KG1 (cell line): ENCODE data around the gene EPN3.

ENCODE experiments used
- DNase-seq: peaks from one replicate; lab custom pipeline; 2025; lab: John Stamatoyannopoulos, UW

The EPN3 gene

DNA sequence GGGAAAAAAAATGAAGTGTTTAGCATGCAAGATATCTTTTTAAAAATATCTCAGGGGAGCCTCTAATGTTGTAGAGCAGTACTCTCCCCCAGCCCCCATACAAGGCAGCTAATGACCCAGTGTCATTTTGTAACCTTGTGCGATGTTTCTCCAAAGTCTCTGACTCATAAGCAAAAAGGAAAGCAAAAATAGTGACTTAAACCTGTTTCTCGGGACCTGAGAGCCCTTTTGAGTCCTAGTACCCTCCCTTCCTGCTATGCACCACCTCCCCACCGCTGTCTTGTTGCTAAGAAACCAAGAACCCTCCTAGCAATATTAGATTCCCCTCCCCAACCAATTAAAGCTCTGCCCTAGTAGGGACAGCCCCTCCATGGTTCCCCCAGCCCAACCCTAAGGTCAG is 21.5 kb upstream of the EPN3 start:
- no peak for DNase-seq

DNA sequence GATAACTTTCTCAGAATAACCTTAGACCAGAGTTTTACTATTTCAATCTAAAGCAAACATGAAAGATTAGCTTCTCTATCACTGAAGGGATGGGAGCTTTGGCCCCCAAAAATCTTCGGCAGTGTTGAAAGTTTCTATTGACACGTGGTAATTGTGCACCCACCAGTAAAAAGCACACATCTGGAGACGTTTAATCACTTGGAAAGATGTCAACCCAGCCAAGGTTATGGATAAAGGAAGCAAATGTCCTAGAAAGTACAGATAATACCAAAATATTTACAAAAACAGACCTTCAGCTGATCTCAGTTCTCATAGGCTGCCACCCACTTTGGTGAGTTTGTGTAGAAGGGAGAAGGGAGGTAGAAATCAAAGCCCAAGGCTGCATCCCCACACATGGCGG is 19.0 kb upstream of the EPN3 start:
- DNase-seq, result no peak

DNA sequence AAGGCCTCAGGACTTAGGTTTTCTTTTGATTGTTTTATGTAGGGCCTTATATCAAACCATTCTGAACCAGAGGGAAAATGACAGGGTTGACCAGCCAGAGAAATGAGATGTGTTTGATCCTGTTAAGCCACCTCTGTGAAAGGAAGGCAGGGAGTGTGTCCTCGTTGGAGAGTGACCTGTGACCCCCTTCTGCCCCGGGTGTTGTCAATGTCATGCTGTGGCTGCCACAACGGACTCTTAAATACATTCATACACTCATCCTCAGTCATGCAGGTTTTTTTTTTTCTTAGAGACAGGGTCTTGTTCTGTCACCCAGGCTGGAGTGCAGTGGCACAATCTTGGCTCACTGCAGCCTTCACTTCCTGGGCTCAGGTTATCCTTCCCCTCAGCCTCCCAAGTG is 18.1 kb upstream of the EPN3 start:
- no peak for DNase-seq

DNA sequence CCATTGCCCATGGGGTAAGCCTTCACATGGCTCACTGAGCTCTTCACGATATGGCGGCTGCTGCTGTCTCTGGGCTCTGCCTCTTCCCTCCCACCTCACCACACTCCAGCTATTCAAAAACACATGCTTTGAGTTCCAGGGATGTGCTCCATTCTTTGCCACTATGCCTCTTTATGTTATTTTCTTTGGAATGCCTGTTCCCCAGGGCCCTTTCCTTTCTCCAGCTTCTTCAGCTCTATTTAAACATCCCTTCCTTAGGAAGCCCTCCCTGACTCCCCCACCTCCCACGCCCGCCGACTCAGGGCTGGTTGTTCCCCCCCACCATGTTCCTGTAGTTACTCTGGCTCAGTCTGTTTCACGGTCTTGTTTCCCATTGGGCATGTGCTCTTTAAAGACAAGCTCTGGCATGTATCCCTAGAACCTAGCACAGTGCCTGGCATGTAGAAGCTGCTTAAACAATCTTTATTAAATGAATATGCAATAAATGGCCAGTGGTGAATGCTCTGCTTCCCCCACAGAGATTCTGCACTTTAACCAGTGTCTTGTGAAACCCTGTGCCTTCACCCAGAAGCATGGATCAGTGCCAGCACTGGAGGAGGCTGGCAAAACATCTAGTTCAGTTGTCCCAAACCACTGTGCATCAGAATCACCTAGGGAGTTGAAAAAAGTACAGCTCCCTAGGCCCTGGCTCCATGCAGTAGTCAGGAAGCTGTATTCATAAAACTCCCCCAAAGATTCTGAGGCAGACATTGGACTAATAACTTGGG is 17.4 kb upstream of the EPN3 start:
- DNase-seq, result no peak

DNA sequence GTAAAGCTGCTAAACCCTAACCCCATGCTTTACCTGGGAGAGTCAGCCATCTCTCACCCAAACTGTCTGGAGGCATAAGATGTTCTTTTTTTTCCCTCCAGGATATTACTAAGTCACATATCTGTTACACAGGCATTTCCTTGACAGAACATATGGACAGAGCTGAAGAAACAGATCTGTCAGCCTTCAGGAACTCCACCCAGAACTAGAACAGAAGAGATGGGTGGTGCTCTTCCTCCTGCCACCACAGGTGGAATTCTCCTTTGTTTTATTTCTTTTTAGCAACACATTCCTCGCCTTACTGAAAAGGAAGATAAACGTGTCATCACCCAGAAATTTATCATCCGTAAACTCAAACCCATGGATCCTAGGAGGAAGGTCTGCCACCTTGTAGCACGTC is 15.5 kb upstream of the EPN3 start:
- no peak for DNase-seq

DNA sequence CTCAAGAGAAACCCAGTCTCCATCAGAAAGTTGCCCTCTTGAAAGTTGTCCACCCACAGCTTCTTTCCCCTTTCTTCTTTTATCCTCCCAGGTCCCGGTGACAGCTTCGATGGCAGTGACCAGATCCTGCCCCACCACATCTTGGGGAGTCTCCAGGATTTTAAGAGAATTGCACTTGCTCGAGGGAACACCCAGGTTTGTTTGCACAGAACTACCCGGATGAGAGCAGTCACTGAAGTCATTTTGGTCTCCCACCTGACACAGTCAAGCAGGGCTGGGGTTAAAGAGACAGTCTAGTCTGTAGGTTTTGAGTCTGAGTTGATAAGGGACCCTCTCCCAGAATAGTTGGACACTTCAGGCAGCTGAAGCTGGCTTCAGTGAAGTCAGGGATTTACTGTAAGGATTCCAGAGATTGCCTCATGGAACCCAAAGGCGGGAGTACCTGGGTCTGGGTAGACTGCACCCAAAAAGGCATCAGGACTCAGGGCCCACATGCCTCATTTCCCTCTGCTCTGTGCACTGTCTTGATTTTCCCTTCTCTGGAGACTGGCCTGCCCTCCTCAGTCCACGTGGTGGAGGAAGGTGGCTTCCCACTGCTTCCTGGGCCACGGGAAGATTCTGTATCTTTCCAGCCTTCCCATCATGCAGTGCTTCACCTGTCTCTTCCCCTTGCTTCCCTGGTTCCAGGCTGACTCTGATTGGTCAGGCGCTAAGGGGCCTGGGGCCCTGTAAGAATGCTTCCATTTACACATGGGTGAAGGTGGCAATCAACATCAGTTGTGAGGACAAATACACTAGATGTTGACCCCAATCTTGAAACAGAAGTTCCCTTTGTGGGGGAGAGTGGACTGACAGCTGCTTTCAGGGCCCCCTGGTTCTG is 14.8 kb upstream of the EPN3 start:
- DNase-seq, result no peak

DNA sequence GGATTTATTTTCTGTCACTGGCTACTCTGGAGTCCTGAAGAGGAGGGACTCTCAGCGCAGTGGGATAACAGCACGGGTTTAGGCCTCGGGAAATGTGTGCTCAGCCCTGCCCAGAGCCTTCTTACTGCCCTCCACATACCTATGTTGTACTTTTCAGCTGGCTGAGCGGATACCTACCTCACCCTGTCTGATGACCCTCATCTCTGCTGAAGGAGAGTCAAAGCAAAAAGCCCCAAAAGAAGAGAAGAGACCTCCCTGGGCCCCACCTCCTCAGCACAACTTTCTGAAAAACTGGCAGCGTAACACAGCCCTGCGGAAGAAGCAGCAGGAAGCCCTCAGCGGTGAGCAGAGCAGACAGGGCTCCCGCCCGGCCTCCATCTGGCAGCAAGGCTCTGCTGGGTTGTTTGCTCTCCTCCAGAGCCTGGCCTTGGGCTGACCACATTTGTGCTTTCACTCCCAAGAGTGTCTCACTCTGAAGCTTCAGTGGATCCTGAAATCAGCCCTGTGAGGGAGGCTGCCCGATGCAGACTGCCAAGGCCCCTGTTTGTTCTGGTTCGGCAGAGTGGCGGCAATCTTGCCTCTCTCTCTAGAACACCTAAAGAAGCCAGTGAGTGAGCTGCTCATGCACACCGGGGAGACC is 14.0 kb upstream of the EPN3 start:
- DNase-seq, result no peak

DNA sequence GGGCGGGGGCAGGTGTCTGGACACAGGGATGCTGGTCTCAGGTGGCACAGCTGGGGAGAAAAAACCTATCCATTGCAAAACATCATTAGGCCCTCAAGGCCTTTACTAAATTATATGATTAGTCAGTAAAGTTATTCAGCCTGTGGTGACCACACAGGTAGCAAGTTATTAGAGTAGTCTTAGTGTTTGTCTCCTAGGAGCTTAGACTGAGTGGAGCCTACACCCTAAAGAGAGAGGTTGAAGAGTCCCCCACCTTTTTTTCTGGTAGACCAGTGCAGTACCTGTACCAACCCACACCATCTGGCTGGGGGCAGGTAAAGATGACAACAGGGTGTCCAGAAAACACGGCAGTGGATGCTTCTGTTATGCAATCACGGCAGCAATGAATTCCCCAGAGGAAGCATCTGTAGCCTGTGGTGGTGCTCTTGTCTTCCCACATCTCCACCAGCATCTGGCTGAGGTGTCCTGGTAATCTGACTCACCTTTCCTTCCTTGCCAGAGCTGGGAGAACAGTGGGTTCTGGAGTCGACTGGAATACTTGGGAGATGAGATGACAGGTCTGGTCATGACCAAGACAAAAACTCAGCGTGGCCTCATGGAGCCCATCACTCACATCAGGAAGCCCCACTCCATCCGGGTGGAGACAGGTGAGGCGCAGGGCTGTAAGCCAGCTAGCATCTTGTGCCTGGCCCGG is 13.2 kb upstream of the EPN3 start:
- no peak for DNase-seq

DNA sequence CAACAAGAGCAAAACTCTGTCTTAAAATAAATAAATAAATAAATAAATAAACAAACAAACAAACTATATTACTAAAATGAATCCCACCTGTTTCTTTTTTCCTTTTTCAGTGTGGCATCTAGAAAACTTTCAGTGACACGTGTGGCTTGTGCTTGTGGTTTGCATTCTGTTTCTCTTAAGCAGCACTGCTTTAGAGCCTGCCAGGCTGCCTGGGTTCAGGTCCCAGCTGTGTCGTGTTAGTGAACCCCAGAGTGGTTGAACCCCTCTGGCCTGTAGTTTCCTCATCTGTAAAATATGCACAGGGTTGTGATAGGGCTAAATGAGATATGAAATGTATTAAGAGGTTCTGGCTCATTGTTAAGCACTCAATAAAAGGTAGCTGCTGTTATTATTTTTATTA is 12.1 kb upstream of the EPN3 start:
- no peak for DNase-seq

DNA sequence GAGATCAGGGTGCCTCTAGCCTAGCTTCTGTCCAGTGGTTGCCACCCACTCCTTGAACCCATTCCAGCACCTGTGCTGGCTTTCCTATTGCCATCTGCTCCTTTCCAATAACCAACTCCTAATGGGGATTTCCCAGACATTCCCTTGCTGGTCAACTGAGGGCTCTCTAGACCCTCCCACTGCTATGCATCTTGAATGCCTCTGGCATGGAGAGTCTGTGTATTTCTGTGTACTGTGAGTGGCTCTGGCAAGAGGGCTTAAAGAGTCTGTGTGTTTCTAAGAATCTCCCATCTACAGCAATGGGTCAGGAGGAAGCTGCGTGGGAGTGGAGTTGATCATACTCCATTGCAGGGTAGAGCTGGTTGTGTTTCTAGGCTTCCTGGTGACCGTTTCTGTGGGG is 11.0 kb upstream of the EPN3 start:
- no peak for DNase-seq

DNA sequence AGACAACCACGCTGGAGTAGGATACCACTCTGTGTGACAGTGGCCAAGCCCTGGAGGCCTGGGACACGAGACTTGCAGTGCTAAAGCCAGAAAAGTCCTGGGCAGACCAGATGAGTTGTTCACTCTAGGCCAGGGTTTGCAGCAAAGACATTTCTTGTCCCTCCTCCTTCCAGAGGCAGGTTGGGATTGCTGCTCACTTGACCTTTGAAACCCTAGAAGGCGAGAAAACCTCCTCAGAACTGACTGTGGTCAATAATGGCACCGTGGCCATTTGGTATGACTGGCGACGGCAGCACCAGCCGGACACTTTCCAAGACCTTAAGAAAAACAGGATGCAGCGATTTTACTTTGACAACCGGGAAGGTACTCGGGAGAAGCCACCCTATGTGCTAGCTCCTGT is 9.8 kb upstream of the EPN3 start:
- no peak for DNase-seq

DNA sequence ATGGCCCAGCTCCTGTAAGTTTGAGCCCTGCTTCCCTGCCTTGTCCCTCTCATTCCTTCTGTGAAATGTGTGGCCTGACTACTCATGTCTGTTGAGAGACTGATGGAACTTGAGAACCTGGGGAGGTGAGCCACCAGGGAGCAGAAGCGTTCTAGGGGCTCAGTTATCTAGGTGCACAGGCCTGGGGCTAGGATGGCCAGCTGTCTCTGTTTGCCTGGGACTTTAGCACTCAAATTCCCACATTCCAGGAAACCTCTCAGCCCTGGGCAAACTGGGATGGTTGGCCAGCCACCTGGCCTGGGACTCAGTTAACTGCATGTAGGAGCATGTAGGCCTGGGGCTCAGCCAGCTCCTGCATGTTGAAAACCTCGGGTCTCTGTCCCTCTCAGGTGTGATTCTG is 9.3 kb upstream of the EPN3 start:
- no peak for DNase-seq

DNA sequence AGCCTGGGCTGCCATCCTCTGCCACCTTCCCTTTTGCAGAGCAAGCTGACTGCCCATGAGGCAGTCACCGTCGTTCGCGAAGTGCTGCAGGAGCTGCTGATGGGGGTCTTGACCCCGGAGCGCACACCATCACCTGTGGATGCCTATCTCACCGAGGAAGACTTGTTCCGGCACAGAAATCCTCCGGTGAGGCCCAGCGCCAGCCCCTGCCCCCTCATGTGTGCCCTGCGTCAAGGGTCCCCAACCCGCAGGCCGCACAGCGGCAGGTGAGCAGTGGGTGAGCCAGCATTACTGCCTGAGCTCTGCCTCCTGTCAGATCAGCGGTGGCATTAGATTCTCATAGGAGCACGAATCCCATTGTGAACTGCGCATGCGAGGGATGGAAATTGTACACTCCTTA is 7.7 kb upstream of the EPN3 start:
- DNase-seq, result no peak

DNA sequence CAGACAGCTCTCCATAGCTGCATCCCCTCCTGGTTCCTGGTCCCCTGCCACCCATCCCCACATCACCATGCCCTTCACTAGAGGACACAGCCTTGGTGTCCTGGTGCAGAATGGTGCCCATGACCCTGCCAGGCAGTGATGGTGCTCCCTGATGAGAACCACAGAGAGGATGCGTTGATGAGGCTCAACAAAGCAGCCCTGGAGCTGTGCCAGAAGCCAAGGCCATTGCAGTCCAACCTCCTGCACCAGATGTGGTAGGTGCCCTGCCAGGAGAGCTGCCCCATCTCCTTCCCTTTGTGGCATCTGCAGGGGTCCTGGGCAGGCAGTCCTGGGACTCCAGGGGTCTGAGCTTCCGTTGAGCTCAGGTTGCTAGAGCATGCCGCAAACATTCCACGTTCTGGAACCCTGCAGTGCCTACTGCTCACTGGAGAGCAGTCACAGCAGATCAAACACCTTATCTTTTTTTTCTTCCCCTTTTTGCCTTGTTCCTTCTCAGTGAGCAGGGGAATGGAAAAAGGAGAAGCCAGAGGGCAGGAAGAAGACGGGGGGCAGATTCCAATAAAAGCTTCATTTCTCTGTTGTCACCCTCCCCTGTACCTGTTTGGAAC is 5.3 kb upstream of the EPN3 start:
- no peak for DNase-seq

DNA sequence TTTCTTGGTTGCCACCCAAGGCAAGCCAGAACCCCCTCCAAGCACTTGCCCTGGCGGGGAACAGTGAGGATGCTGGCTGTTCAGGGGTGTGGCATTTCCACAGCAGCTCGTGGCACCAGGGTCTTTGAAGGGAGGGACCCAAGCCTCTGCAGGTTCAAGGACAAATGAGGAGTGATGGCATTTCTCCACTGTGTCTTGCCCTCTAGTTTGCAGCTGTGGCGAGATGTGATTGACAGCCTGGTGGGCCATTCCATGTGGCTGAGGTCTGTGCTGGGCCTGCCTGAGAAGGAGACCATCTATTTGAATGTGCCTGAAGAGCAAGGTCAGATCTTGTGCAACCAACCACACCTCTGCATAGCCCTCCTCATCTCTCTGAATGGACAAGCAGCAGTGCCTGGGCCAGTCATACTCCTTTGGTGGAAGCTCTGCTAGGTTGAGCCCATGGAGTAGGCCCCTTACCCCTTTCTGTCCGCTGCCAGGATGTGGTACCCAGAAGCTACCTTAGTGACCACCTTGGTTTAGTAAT is 4.5 kb upstream of the EPN3 start:
- DNase-seq, result no peak

DNA sequence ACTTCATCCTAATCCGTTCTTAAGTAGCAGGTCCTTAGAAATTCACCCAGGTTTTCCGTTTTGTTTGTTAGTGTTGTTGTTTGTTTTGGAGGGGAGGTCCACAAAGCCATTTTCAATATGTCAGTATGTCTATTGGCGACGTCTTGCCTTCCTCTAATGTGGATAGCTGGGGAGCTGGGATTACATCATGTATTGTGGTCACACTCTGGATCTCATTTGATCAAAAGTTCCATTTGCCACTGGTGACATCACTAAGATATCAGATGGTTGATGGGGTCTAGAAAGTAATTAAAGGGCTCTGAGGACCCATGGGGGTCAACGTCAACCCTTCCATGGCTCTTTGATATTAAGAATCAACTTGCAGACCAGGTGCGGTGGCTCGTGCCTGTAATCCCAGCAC is 2.7 kb upstream of the EPN3 start:
- no peak for DNase-seq

DNA sequence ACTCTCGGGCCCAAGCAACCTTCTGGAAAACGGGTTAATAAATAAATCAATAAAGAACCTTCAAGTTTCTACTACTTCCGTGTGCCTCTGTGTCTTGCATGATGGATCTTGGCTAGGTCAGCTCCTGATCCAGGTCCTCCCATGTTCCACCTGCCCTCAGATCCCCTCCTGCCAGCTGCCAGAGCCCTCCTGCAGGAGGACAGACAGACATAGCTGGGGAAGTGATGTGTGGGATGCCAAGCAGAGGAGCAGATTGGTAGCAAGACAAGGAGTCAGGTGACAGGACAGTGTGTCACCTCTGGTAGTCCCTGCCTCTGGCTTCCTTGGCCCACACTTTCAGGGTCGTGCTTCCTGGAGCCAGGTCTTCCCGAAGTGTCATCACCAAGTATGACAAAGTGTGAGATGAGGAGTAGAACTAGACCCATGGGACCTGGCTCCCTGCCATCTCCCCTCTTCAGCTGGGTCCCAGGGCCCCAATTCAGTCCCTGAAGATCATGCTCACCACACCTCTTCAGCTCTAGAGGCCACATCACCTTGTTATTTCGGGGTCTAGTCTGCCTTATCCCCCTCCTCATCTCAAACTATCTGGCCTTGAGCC is 1.0 kb upstream of the EPN3 start:
- no peak for DNase-seq

DNA sequence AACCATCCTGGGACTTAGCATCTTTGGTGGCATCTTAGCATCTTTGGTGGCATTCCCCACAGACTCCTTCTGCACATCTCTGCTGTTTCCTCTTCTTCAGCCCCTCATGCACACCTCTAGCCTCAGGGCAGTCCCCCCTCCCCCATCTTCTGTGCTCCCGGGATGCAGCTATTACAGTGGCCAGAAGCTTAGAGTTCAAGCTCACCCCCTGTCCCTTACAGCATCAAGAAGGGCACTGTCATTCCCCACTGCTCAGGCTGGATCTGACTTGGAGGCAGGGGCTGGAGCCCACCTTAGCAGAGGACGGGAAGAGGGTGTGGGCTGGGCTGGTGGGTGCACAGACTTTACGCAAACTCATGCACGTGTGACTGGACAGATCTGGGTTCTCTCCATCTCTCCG is 650 bp downstream of the EPN3 start:
- DNase-seq, result no peak

DNA sequence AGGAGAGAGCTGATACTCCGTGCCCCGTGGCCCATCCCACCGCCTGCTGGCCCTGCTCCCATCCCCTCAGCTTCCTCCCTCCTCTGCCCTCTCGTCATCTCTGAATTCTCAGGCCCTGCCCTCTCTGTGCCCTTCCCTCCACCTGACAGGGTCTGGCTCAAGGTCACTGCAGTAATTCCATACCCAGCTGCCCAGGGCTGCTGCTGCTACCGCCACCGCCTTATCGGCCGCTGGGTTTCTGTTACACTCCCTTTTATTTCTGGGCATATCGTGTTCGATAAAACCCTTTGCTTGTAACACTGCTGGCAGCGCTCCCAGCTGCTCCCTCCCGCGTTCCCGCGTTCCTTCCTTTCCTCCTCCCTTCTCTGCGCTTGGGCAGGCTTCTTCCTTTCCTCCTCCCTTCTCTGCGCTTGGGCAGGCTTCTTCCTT is 1.2 kb downstream of the EPN3 start:
- no peak for DNase-seq

DNA sequence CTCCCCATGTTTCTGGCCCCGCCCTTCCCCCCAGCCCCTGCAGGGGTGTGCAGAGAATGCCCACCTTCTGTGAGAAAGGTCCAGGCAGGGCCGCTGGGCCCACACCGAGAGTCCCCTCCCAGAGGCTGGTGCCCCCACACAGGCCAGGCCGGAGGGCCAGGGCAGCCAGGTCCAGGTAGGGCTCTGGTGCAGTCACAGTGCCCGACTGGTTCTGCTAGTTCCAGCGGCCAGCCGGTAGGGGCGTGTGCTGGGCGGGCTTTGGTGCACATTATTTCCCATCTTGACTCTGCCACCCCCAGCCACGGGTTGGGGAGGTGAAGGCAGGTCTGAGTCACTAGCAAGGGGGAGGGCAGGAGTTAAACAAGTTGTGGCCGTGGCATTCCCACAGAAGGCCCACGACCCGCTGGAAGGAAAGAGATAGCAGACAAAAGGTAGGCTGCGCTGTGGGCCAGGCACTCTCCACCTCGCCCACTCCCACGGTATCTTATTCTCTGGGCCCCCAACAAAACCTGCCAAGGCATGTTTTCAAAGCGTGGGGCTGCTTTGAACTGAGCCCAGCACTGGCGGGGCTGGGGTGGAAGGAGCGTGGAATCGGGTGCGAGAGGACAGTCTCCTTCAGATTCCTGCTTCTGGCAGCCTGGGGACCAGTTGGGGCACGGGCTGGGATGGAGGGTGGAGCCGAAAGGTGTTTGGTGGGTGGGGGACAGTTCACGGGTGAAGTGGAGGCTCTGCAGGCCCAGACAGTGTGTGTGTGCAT is 1.9 kb downstream of the EPN3 start:
- DNase-seq, result no peak

DNA sequence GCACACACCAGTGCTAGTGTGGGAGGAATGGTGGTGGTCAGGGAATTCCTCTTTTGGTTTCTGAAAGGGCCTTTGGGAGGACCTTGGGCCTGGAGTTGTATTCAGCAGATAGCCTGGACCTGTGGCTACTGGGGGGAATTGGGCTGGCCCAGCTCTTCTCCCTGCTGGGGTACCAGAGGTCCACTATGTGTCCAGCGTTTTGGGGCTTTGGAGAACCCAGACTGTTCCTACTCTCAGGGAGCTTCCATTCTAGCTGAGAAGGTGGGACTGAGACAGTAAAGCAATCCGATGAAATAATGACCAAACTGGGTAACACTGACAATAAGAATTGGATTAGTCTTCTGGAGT is 2.4 kb downstream of the EPN3 start:
- DNase-seq, result no peak
